SK-N-SH (cell line): ENCODE measurements around the gene SMIM21. TPM values are rescaled to one million over a fixed set of nuclear protein-coding genes. Genes with fewer than 3 reads are reported as not detected.

Experiments
- CTCF ChIA-PET: fragments of 300-600, 350-600 bp; formaldehyde crosslinking; extraction: SDS; loops from one replicate; lab custom pipeline; 2021; lab: Yijun Ruan, JAX
- POLR2A ChIA-PET: fragments of 350-600 bp; sonication (Branson Sonifier 250); formaldehyde crosslinking; extraction: SDS; loops from one replicate; lab custom pipeline; 2020; ENCODE audit warnings: antibody characterized with exemption, inconsistent platforms; lab: Yijun Ruan, JAX
- DNase-seq: peaks from one replicate; pipeline ENCODE4 v3.0.0; 2012
- H2AFZ ChIP-seq: fragments of 200-600 bp; sonication (generic); 2 replicates; pipeline ENCODE4 v1.8.1; 2016; ENCODE audit warnings: antibody characterized with exemption, mild to moderate bottlenecking, low read depth
- H3F3A ChIP-seq: fragments of 200-600 bp; sonication (generic); replicated peaks from 2 replicates; pipeline ENCODE3; 2016; ENCODE audit warnings: antibody characterized with exemption, mild to moderate bottlenecking; ENCODE audit not compliant: insufficient read depth
- H3K27ac ChIP-seq, 2 experiments: fragments of 200-500 bp in 1 of 2; fragments of 200-600 bp in 1 of 2; sonication (Bioruptor generic) in 1 of 2; sonication (generic), shearing (Covaris generic) in 1 of 2; 2 replicates each; pipeline versions ENCODE4 v1.5.1 to v1.6.1; 2014 to 2016; ENCODE audit warnings: low read depth in 2 of 2, inconsistent platforms in 1 of 2, low read length in 1 of 2, mild to moderate bottlenecking in 1 of 2, mixed read lengths in 1 of 2
- H3K27me3 ChIP-seq: fragments of 200-600 bp; sonication (generic), shearing (Covaris generic); 2 replicates; pipeline ENCODE4 v1.6.1; 2016; ENCODE audit warnings: mixed run types; ENCODE audit not compliant: insufficient read depth
- H3K36me3 ChIP-seq, 2 experiments: fragments of 200-500 bp in 1 of 2; fragments of 200-600 bp in 1 of 2; sonication (Bioruptor generic) in 1 of 2; sonication (generic) in 1 of 2; replicated peaks in 1 of 2; 2 replicates each; pipeline versions ENCODE3 to v1.5.1; 2014 to 2016; ENCODE audit warnings: low read length in 1 of 2, mild to moderate bottlenecking in 1 of 2; ENCODE audit not compliant: insufficient read depth in 2 of 2, control insufficient read depth in 1 of 2
- H3K4me1 ChIP-seq, 2 experiments: fragments of 200-500 bp in 1 of 2; fragments of 200-600 bp in 1 of 2; sonication (Bioruptor generic) in 1 of 2; sonication (generic), shearing (Covaris generic) in 1 of 2; 2 replicates each; pipeline versions ENCODE4 v1.5.1 to v1.6.1; 2014 to 2016; ENCODE audit warnings: low read depth in 1 of 2, low read length in 1 of 2, mixed run types in 1 of 2; ENCODE audit not compliant: insufficient read depth in 2 of 2, control insufficient read depth in 1 of 2
- H3K4me2 ChIP-seq: fragments of 200-600 bp; sonication (generic), shearing (Covaris generic); 2 replicates; pipeline ENCODE4 v1.6.1; 2017; ENCODE audit warnings: mixed run types
- H3K4me3 ChIP-seq, 2 experiments: fragments of 200-500 bp in 1 of 2; fragments of 200-600 bp in 1 of 2; sonication (Bioruptor generic) in 1 of 2; sonication (generic), shearing (Covaris generic) in 1 of 2; 2 replicates each; pipeline versions ENCODE4 v1.5.1 to v1.8.1; 2014 to 2016; ENCODE audit warnings: low read depth in 2 of 2, inconsistent platforms in 1 of 2, low read length in 1 of 2, mild to moderate bottlenecking in 1 of 2, mixed read lengths in 1 of 2, moderate library complexity in 1 of 2
- H3K79me2 ChIP-seq: fragments of 200-600 bp; sonication (generic); 2 replicates; pipeline ENCODE4 v1.8.1; 2017; ENCODE audit warnings: mild to moderate bottlenecking; ENCODE audit not compliant: insufficient read depth
- H3K9ac ChIP-seq: fragments of 200-600 bp; sonication (generic); 2 replicates; pipeline ENCODE4 v1.6.1; 2017; ENCODE audit warnings: mixed run types
- H3K9me2 ChIP-seq: fragments of 200-600 bp; sonication (generic); 2 replicates; pipeline ENCODE4 v1.6.1; 2017; ENCODE audit warnings: mixed run types
- H3K9me3 ChIP-seq: fragments of 200-600 bp; sonication (generic); 2 replicates; pipeline ENCODE4 v1.6.1; 2017; ENCODE audit warnings: mixed run types, mild to moderate bottlenecking, moderate library complexity
- H4K20me1 ChIP-seq: fragments of 200-600 bp; sonication (generic); 2 replicates; pipeline ENCODE4 v1.6.1; 2017; ENCODE audit warnings: mild to moderate bottlenecking, mixed run types; ENCODE audit not compliant: insufficient read depth
- EZH2phosphoT487 ChIP-seq: fragments of 200-600 bp; sonication (generic); IDR thresholded peaks from 2 replicates; pipeline ENCODE4 v1.6.1; 2017; ENCODE audit warnings: low read depth, mixed run types, mild to moderate bottlenecking, antibody characterized with exemption, moderate library complexity, borderline replicate concordance
- SMC3 ChIP-seq: IDR thresholded peaks from 2 replicates; pipeline ENCODE4 v1.6.1; 2012; ENCODE audit warnings: low read depth, low read length, improper control_type of control experiment
- TCF12 ChIP-seq: IDR thresholded peaks from 2 replicates; pipeline ENCODE4 v1.4.0; 2012
- TEAD4 ChIP-seq: IDR thresholded peaks from 2 replicates; pipeline ENCODE4 v1.4.0; 2012; ENCODE audit warnings: mild to moderate bottlenecking, borderline replicate concordance; ENCODE audit not compliant: insufficient read depth
- WGBS: methylation state at CpG from one replicate; pipeline ENCODE4 v1.1.6; 2017; ENCODE audit warnings: low lambda C conversion rate; 5-methylcytosine and 5-hydroxymethylcytosine counted together
- polyA plus RNA-seq, 3 experiments: library from polyadenylated mRNA; depleted of rRNA; stranded (reverse); fragments of >200 nt; gene quantifications; 2 replicates each; pipeline ENCODE4 v1.2.3, GENCODE V29; 2012
- TF ChIP-seq, protein P1 (sequence below): fragments of 200-600 bp; sonication (generic); IDR thresholded peaks from 2 replicates; pipeline ENCODE4 v1.6.1; 2017; ENCODE audit warnings: antibody characterized with exemption, mild to moderate bottlenecking, moderate library complexity
- TF ChIP-seq, protein P2 (sequence below): IDR thresholded peaks from 2 replicates; pipeline ENCODE4; 2012

Gene SMIM21
- polyA plus RNA-seq, 1 of the 3 experiments (the other 2 are of a cell fraction) = not detected

DNA sequence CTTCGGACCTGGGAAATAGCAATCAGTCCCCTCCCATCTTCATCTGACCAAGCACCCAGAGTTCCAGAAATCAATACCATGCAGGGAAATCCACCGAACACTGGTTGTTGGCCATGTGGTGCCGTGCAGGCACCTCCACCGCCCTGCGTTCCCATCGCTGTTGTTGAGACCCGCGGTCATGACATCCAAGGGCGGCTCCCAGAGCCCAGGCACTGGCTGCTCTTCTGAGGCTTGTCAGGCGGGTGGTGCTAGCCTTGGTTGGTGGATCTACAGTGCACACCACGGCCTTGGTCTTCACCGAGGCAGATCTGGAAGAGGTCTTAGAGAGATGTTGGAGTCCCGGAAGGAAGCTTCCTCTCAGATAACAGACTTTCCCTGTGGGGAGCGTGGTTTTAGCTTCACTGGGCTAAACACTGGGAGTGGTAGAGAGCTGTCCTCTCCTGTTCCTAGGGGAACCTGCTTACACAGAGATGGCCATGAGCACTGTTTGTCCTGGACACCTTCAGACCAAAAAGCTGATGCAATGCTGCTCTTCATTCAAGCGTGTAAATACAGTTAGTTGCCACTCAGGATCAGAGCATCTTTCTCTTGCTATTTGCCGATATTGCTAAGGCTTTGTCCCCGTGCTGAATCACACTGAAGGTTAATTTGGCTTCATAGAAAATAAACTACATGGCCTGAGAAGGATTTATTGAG, 58.3 kb downstream of the SMIM21 start:
- 55% methylated on average over 15 of the region's 17 CpGs for WGBS
- Histone ChIP-seq H3K27me3 (no peaks in the 10 kb centered on the region), H3F3A (no peaks in the 10 kb centered on the region), H3K9me3 (no peaks in the 10 kb centered on the region), H3K9ac (no peak overlapping the region), H3K4me2 (no peak overlapping the region), H3K9me2 (no peaks in the 10 kb centered on the region), H2AFZ (no peak overlapping the region), H3K27ac (no peak overlapping the region), H3K79me2 (no peaks in the 10 kb centered on the region), H3K4me1 (no peaks in the 10 kb centered on the region), H3K36me3 (no peaks in the 10 kb centered on the region), H4K20me1 (no peaks in the 10 kb centered on the region), H3K4me3 (no peak overlapping the region)
- POLR2A ChIA-PET = no interaction called here
- no peak for DNase-seq
- CTCF ChIA-PET = no interaction called here
- TF ChIP-seq EZH2phosphoT487 (no peak), TEAD4 (no peak), TCF12 (no peak)
- TF ChIP-seq, protein P1, sequence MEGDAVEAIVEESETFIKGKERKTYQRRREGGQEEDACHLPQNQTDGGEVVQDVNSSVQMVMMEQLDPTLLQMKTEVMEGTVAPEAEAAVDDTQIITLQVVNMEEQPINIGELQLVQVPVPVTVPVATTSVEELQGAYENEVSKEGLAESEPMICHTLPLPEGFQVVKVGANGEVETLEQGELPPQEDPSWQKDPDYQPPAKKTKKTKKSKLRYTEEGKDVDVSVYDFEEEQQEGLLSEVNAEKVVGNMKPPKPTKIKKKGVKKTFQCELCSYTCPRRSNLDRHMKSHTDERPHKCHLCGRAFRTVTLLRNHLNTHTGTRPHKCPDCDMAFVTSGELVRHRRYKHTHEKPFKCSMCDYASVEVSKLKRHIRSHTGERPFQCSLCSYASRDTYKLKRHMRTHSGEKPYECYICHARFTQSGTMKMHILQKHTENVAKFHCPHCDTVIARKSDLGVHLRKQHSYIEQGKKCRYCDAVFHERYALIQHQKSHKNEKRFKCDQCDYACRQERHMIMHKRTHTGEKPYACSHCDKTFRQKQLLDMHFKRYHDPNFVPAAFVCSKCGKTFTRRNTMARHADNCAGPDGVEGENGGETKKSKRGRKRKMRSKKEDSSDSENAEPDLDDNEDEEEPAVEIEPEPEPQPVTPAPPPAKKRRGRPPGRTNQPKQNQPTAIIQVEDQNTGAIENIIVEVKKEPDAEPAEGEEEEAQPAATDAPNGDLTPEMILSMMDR = no peak
- TF ChIP-seq, protein P2, sequence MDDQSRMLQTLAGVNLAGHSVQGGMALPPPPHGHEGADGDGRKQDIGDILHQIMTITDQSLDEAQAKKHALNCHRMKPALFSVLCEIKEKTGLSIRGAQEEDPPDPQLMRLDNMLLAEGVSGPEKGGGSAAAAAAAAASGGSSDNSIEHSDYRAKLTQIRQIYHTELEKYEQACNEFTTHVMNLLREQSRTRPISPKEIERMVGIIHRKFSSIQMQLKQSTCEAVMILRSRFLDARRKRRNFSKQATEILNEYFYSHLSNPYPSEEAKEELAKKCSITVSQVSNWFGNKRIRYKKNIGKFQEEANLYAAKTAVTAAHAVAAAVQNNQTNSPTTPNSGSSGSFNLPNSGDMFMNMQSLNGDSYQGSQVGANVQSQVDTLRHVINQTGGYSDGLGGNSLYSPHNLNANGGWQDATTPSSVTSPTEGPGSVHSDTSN = no peak

DNA sequence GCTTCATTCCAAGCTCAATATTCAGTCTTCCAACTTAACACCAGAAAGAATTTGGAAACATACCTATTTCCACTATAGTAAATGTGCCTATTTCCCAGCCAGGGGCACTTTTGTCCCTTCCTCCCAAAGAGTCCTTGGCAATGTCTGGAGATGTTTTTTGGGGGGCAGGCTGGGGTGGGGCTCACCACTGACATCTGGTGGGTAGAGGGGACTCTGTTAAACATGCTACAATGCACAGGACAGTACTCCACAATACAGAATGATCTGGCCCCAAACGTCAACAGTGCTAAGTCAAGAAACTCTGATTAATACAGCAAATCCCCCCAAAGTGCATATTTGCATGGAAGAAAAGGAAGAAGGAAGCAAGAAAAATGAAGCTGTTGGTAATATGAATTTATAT, 61.7 kb downstream of the SMIM21 start:
- no peak overlapping the region for H3K4me2 ChIP-seq
- TF ChIP-seq, protein P1 = no peak; the same call in 1 of the 2 replicates
- TF ChIP-seq SMC3 (no peak), EZH2phosphoT487 (no peak)
- no peaks in the 10 kb centered on the region for H3K9me2 ChIP-seq
- H3K27ac ChIP-seq = no peak overlapping the region
- no peaks in the 10 kb centered on the region for H3K9me3 ChIP-seq
- CTCF ChIA-PET = no interaction called here
- H3K36me3 ChIP-seq = no peaks in the 10 kb centered on the region
- H3K4me1 ChIP-seq = no peaks in the 10 kb centered on the region
- H3K4me3 ChIP-seq = no peak overlapping the region
- no peaks in the 10 kb centered on the region for H3F3A ChIP-seq
- H3K79me2 ChIP-seq = no peaks in the 10 kb centered on the region
- POLR2A ChIA-PET = no interaction called here
- 44% methylated on average over 1 of the region's 1 CpG for WGBS
- H3K27me3 ChIP-seq = no peaks in the 10 kb centered on the region
- H2AFZ ChIP-seq = no peak overlapping the region
- no peaks in the 10 kb centered on the region for H4K20me1 ChIP-seq
- no peak for DNase-seq
- no peak overlapping the region for H3K9ac ChIP-seq
